ENCODE measurements around the gene RAB31.

GRCh38 chr18:9866627-9867026 is 158.5 kb downstream of the RAB31 start:
- TF ChIP-seq CTCF (IDR thresholded peaks at IDR 0.05) (no peak), POLR2A (IDR thresholded peaks at IDR 0.05) (no peak)

Measured in uterus (tissue), 2 donors.